Right atrium auricular region (tissue), 2 donors: Measurements from ENCODE around the gene GSAP. TPM values are rescaled to one million over a fixed set of nuclear protein-coding genes. Genes with fewer than 3 reads are reported as not detected.

Experiments
- DNase-seq: peaks from one replicate; pipeline ENCODE4 v3.0.0-alpha.2; 2019; ENCODE audit warnings: low spot score
- H3K27ac ChIP-seq, 2 donors: fragments of 200-600 bp; sonication (generic); 1 replicate in 1 of 2; 2 replicates in 1 of 2; pipeline ENCODE4 v1.5.1; 2016 to 2019
- H3K27me3 ChIP-seq, 2 donors: fragments of 200-600 bp; sonication (generic); one replicate each; pipeline versions ENCODE4 v1.5.1 to v1.6.0; 2017 to 2019
- H3K36me3 ChIP-seq: fragments of 200-600 bp; sonication (generic); one replicate; pipeline ENCODE4 v1.5.1; 2016
- H3K4me1 ChIP-seq, 2 donors: fragments of 200-600 bp; sonication (generic); one replicate each; pipeline versions ENCODE4 v1.5.1 to v1.6.0; 2017 to 2019
- H3K4me3 ChIP-seq, 2 donors: fragments of 200-600 bp; sonication (generic); 1 replicate in 1 of 2; 2 replicates in 1 of 2; pipeline ENCODE4 v1.5.1; 2017 to 2019; ENCODE audit warnings: mild to moderate bottlenecking in 1 of 2, moderate library complexity in 1 of 2
- H3K9me3 ChIP-seq, 2 donors: fragments of 200-600 bp; sonication (generic); one replicate each; pipeline ENCODE4 v1.5.1; 2019
- CTCF ChIP-seq, 2 donors: fragments of 200-600 bp; sonication (generic); IDR thresholded peaks; one replicate each; pipeline ENCODE4 v1.5.1; 2019; ENCODE audit warnings: antibody characterized with exemption in 2 of 2
- total RNA-seq, 2 donors: library from RNA; depleted of rRNA; stranded (reverse); fragments of >200 nt; gene quantifications; one replicate each; pipeline ENCODE4 v1.1.0, GENCODE V29; 2016

Gene GSAP
- total RNA-seq, 2 donors from 2014 or later, result 6.4 to 13.5 TPM

DNA sequence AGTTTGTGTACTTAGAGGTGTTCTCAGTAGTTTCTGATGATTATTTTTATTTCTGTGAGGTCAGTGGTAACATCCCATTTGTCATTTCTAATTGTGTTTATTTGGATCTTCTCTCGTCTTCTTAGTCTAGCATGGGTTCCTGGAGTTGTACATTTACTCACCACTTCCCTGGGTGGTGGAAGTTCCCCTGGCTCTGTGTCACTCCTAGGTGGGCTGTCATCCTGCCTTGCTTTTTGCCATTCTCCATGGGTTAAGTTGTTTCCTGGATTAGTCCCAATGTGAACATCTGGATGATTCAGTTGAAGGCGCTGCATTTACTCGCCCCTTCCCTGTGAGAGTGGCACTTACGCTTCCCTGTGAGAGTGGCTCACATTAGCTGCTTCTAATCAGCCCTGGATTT is 48.2 kb downstream of the GSAP start:
- Histone ChIP-seq H3K27me3 (no peaks in the 10 kb centered on the region), H3K9me3 (no peaks in the 10 kb centered on the region), H3K27ac (no peak overlapping the region), H3K4me1 (no peaks in the 10 kb centered on the region), H3K4me3 (no peak overlapping the region), H3K36me3 (no peaks in the 10 kb centered on the region)
- no peak for DNase-seq
- no peak for TF ChIP-seq CTCF (IDR thresholded peaks at IDR 0.05)

DNA sequence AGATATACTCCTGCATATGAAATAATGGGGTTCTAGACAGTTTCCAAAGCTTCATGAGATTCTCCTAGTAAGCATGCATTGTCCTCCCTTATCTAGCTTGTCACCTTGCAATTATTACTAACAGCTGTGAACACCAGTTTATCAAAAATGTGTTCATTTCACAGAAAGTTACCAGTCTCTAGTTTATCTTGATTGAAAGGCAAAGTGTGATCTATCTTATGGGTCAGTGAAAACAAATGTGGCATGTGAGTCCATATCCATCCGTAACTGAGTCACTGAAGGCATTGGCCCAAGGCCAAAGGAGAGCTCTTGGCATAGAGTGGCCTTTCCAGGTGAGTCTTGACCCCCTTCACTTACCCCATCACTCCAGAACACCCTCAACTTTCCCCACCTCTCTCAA is 53.2 kb downstream of the GSAP start:
- no peak for DNase-seq
- no peaks in the 10 kb centered on the region for H3K9me3 ChIP-seq
- H3K27ac ChIP-seq, result no peak overlapping the region
- H3K36me3 ChIP-seq, result no peaks in the 10 kb centered on the region
- H3K4me1 ChIP-seq, result no peaks in the 10 kb centered on the region
- H3K27me3 ChIP-seq, result no peaks in the 10 kb centered on the region
- no peak for TF ChIP-seq CTCF (IDR thresholded peaks at IDR 0.05)
- H3K4me3 ChIP-seq, result no peak overlapping the region

DNA sequence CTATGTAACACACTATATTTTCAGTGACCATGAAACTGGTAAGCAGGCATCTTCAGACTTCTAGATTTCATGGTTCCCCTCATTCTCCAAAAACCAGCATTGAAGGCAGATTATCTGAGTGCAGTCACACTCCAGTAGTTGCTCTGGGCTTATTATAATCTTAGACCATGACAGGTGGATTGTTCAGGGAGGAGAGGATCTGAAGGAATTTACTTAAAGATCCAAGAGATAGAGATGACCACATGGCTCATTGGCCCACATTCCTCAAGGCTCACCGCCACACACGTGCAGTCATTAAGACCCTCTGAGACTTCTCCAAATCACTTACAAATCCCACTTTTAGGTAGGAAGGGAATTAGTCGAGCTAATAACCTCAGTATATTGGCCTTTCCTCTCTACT is 55.2 kb downstream of the GSAP start:
- H3K27me3 ChIP-seq, result no peaks in the 10 kb centered on the region
- no peaks in the 10 kb centered on the region for H3K4me1 ChIP-seq
- DNase-seq, result no peak
- no peaks in the 10 kb centered on the region for H3K36me3 ChIP-seq
- TF ChIP-seq CTCF (IDR thresholded peaks at IDR 0.05), result no peak
- H3K27ac ChIP-seq, result no peak overlapping the region
- no peak overlapping the region for H3K4me3 ChIP-seq
- no peaks in the 10 kb centered on the region for H3K9me3 ChIP-seq

DNA sequence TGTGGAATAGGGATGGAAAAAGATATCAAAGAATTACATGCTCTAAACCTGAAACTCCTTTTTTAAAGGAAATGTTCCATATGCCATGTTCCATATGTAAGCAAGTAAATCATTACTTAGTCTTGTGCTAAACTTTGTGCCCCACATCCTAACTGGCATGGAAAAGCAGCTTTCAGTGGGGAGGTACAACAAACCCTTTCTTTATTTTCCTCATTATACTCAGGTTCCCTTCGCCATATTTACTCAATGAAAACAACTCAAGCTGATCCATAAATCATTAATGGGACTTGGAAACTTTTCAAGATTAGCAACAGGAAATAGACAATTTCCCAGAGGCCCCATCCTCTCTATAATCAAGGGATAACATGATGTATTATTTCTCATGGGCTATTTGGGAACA is 56.0 kb downstream of the GSAP start:
- Histone ChIP-seq H3K27ac (no peak overlapping the region), H3K9me3 (no peaks in the 10 kb centered on the region), H3K4me3 (no peak overlapping the region), H3K36me3 (no peaks in the 10 kb centered on the region), H3K4me1 (no peaks in the 10 kb centered on the region), H3K27me3 (no peaks in the 10 kb centered on the region)
- no peak for DNase-seq
- no peak for TF ChIP-seq CTCF (IDR thresholded peaks at IDR 0.05)

DNA sequence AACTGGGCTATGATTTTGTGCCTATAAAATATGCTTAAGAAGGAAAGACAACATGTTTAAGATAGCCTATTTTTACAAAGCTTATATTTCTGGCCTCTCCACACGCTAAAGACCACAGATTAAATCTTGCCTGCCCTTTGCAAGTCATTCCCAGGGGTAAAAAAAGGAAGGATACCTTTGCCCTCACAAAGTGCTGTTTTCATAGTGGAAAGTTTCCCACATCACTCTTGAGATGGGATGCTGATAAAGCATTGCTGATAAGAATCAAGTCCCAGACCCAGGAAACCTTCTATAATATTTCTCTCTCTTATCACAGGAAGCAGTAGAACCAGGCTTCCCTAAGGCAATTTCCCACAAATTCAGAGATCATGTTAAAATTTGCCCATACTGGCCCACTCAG is 56.5 kb downstream of the GSAP start:
- Histone ChIP-seq H3K27ac (no peak overlapping the region), H3K4me3 (no peak overlapping the region), H3K4me1 (no peaks in the 10 kb centered on the region), H3K27me3 (no peaks in the 10 kb centered on the region), H3K9me3 (no peaks in the 10 kb centered on the region), H3K36me3 (no peaks in the 10 kb centered on the region)
- no peak for TF ChIP-seq CTCF (IDR thresholded peaks at IDR 0.05)
- DNase-seq, result no peak

DNA sequence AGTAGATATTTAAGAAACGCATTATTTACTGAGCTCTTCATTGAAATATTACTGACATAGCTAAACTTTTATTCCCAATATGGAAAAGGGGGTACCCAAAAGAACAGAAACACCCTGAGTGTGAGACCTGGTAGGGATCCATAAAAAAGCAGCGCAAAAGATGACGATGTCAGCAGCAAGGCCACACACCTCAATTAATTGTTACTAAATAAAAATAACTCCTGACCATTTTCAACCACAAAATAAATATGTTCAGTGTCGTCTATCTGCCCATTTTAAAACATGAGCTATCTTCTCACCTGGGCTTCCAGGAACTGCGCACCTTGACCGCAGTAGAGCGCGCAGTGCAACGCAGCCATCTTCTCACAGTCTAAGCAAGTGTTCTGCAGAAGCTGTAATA is 61.2 kb downstream of the GSAP start:
- no peak overlapping the region for H3K4me3 ChIP-seq
- TF ChIP-seq CTCF (IDR thresholded peaks at IDR 0.05), result no peak
- DNase-seq, result no peak
- H3K27me3 ChIP-seq, result no peaks in the 10 kb centered on the region
- H3K27ac ChIP-seq, result no peak overlapping the region
- H3K9me3 ChIP-seq, result no peaks in the 10 kb centered on the region
- peaks cover 0 to 16% of the 10 kb centered on the region in 2 donors for H3K4me1 ChIP-seq
- no peaks in the 10 kb centered on the region for H3K36me3 ChIP-seq
